Liver (tissue), 9 donors: ENCODE data around the gene TACO1. TPM values are rescaled to one million over a fixed set of nuclear protein-coding genes. Genes with fewer than 3 reads are reported as not detected.

Source experiments
- DNase-seq: peaks from one replicate; pipeline ENCODE4 v3.0.0-alpha.2; 2017; ENCODE audit warnings: low spot score
- H3K27ac ChIP-seq, 2 donors: one replicate each; pipeline ENCODE4 v1.7.0; 2013; ENCODE audit warnings: inconsistent platforms in 2 of 2, low read length in 2 of 2, control low read depth in 1 of 2, low read depth in 1 of 2, mild to moderate bottlenecking in 1 of 2
- H3K27me3 ChIP-seq, 4 donors: one replicate each; pipeline versions ENCODE4 v1.6.1 to v1.7.0; 2013; ENCODE audit warnings: low read length in 3 of 4, inconsistent platforms in 1 of 4, mild to moderate bottlenecking in 1 of 4, moderate library complexity in 1 of 4; ENCODE audit not compliant: control insufficient read depth in 4 of 4, insufficient read depth in 4 of 4
- H3K36me3 ChIP-seq, 4 donors: one replicate each; pipeline versions ENCODE4 v1.6.1 to v1.7.0; 2013; ENCODE audit warnings: low read length in 3 of 4, mild to moderate bottlenecking in 3 of 4, low read depth in 1 of 4, moderate library complexity in 1 of 4; ENCODE audit not compliant: control insufficient read depth in 4 of 4, insufficient read depth in 3 of 4
- H3K4me1 ChIP-seq, 4 donors: one replicate each; pipeline versions ENCODE4 v1.6.1 to v1.7.0; 2013; ENCODE audit warnings: low read length in 3 of 4, mild to moderate bottlenecking in 3 of 4, moderate library complexity in 1 of 4; ENCODE audit not compliant: control insufficient read depth in 4 of 4, insufficient read depth in 4 of 4
- H3K4me3 ChIP-seq, 3 donors: one replicate each; pipeline versions ENCODE4 v1.6.1 to v1.7.0; 2013; ENCODE audit warnings: low read length in 3 of 3, control low read depth in 1 of 3, low read depth in 1 of 3, mild to moderate bottlenecking in 1 of 3
- H3K9ac ChIP-seq, 2 donors: one replicate each; pipeline ENCODE4 v1.7.0; 2013; ENCODE audit warnings: low read length in 2 of 2, mild to moderate bottlenecking in 2 of 2, moderate library complexity in 2 of 2, control low read depth in 1 of 2, low read depth in 1 of 2
- H3K9me3 ChIP-seq, 4 donors: one replicate each; pipeline versions ENCODE4 v1.6.1 to v1.7.0; 2013; ENCODE audit warnings: low read length in 3 of 4; ENCODE audit not compliant: control insufficient read depth in 4 of 4
- CTCF ChIP-seq: fragments of 150-350 bp; IDR thresholded peaks from 2 replicates; pipeline ENCODE4 v1.5.1; 2017; ENCODE audit warnings: improper control_type of control experiment, low read depth, low read length; ENCODE audit not compliant: missing input control
- FOXA1 ChIP-seq: IDR thresholded peaks from 2 replicates; pipeline ENCODE4 v1.6.1; 2016; ENCODE audit warnings: antibody characterized with exemption
- GABPA ChIP-seq, 2 donors: IDR thresholded peaks in 1 of 2; conservative IDR thresholded peaks in 1 of 2; 2 replicates each; pipeline ENCODE4 v1.6.1; 2016; ENCODE audit warnings: antibody characterized with exemption in 2 of 2, mild to moderate bottlenecking in 1 of 2, moderate library complexity in 1 of 2
- HNF4A ChIP-seq, 2 donors: conservative IDR thresholded peaks; 2 replicates each; pipeline ENCODE4 v1.6.1; 2016; ENCODE audit warnings: antibody characterized with exemption in 2 of 2, mild to moderate bottlenecking in 2 of 2
- JUND ChIP-seq, 2 donors: IDR thresholded peaks; 2 replicates each; pipeline ENCODE4 v1.6.1; 2016; ENCODE audit warnings: antibody characterized with exemption in 2 of 2
- MAX ChIP-seq: IDR thresholded peaks from 2 replicates; pipeline ENCODE4 v1.6.1; 2016; ENCODE audit warnings: antibody characterized with exemption
- NR2F2 ChIP-seq: IDR thresholded peaks from 2 replicates; pipeline ENCODE4 v1.6.1; 2016; ENCODE audit warnings: antibody characterized with exemption
- RAD21 ChIP-seq, 2 donors: IDR thresholded peaks; 2 replicates each; pipeline ENCODE4 v1.6.1; 2016; ENCODE audit warnings: antibody characterized with exemption in 2 of 2, mild to moderate bottlenecking in 2 of 2
- REST ChIP-seq: IDR thresholded peaks from 2 replicates; pipeline ENCODE4 v1.6.1; 2016; ENCODE audit warnings: antibody characterized with exemption, mild to moderate bottlenecking
- RXRA ChIP-seq, 2 donors: IDR thresholded peaks; 2 replicates each; pipeline ENCODE4 v1.6.1; 2017 to 2018; ENCODE audit warnings: antibody characterized with exemption in 2 of 2, mild to moderate bottlenecking in 1 of 2
- SP1 ChIP-seq: IDR thresholded peaks from 2 replicates; pipeline ENCODE4 v1.6.1; 2018; ENCODE audit warnings: antibody characterized with exemption, mild to moderate bottlenecking
- TAF1 ChIP-seq: conservative IDR thresholded peaks from 2 replicates; pipeline ENCODE4 v1.6.1; 2016; ENCODE audit warnings: antibody characterized with exemption, mild to moderate bottlenecking
- YY1 ChIP-seq: IDR thresholded peaks from 2 replicates; pipeline ENCODE4 v1.6.1; 2016; ENCODE audit warnings: antibody characterized with exemption, mild to moderate bottlenecking
- WGBS: extraction: QIAGEN DNeasy Blood & Tissue Kit; methylation state at CpG from one replicate; pipeline ENCODE4 v1.1.7; 2013; 5-methylcytosine and 5-hydroxymethylcytosine counted together
- polyA plus RNA-seq, 2 donors: library from polyadenylated mRNA; stranded (reverse) in 1 of 2; unstranded in 1 of 2; fragments of 200-250 nt in 1 of 2; fragments of >200 nt in 1 of 2; fragmentation: Nextera tagmentation in 1 of 2; extraction: Ambion mirVana in 1 of 2; gene quantifications; one replicate each; pipeline versions ENCODE4 v1.2.1 to v1.2.3, GENCODE V29; 2013 to 2015
- total RNA-seq, 2 donors: library from RNA; depleted of rRNA; stranded (reverse); fragments of >200 nt; gene quantifications; one replicate each; pipeline ENCODE4 v1.2.3, GENCODE V29; 2014
- TF ChIP-seq, protein P1 (sequence below): IDR thresholded peaks from 2 replicates; pipeline ENCODE4 v1.6.1; 2016; ENCODE audit warnings: antibody characterized with exemption
- TF ChIP-seq, protein P2 (sequence below): IDR thresholded peaks from 2 replicates; pipeline ENCODE4 v1.6.1; 2016; ENCODE audit warnings: antibody characterized with exemption
- donor health status: healthy.
- donor health status: healthy.
- donor health status: healthy.
- donor health status: healthy.
- donor health status: healthy.

The TACO1 gene
- total and polyA plus RNA-seq, 4 donors: 14.3 to 55.8 (median 41.7) TPM

GRCh38 chr17:63646488-63646806, 45.8 kb downstream of the TACO1 start:
- H3K27ac ChIP-seq: no peak overlapping the region
- no peak overlapping the region for H3K4me3 ChIP-seq

GRCh38 chr17:63647065-63647725, 46.5 kb downstream of the TACO1 start:
- no peak overlapping the region for H3K27ac ChIP-seq
- H3K9me3 ChIP-seq: no peaks in the 10 kb centered on the region
- no peak overlapping the region for H3K4me3 ChIP-seq
- peaks cover 2 to 13% (median 9%) of the 10 kb centered on the region in 4 donors for H3K36me3 ChIP-seq
- WGBS: 90% methylated on average over 4 of the region's 4 CpGs
- no peak for DNase-seq
- H3K27me3 ChIP-seq: no peaks in the 10 kb centered on the region
- no peak overlapping the region for H3K9ac ChIP-seq
- H3K4me1 ChIP-seq: peaks cover 0 to 3% (median 1%) of the 10 kb centered on the region in 4 donors
- TF ChIP-seq FOXA1: no peak
- no peak for TF ChIP-seq MAX
- TF ChIP-seq, protein P1, sequence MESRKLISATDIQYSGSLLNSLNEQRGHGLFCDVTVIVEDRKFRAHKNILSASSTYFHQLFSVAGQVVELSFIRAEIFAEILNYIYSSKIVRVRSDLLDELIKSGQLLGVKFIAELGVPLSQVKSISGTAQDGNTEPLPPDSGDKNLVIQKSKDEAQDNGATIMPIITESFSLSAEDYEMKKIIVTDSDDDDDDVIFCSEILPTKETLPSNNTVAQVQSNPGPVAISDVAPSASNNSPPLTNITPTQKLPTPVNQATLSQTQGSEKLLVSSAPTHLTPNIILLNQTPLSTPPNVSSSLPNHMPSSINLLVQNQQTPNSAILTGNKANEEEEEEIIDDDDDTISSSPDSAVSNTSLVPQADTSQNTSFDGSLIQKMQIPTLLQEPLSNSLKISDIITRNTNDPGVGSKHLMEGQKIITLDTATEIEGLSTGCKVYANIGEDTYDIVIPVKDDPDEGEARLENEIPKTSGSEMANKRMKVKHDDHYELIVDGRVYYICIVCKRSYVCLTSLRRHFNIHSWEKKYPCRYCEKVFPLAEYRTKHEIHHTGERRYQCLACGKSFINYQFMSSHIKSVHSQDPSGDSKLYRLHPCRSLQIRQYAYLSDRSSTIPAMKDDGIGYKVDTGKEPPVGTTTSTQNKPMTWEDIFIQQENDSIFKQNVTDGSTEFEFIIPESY: no peak
- TF ChIP-seq YY1: no peak
- TF ChIP-seq TAF1: no peak
- TF ChIP-seq REST: no peak
- no peak for TF ChIP-seq NR2F2
- no peak for TF ChIP-seq RAD21 (IDR thresholded peaks at IDR 0.05)
- no peak for TF ChIP-seq CTCF
- TF ChIP-seq RXRA (IDR thresholded peaks at IDR 0.05): no peak
- TF ChIP-seq GABPA (IDR thresholded peaks at IDR 0.05 in 1 of 2, conservative IDR thresholded peaks at IDR 0.05 in 1 of 2): no peak
- no peak for TF ChIP-seq SP1

More at GRCh38 chr17:63646488-63646806, 45.8 kb downstream of the TACO1 start:
- TF ChIP-seq JUND (IDR thresholded peaks at IDR 0.05) (no peak), HNF4A (conservative IDR thresholded peaks at IDR 0.05) (no peak), CTCF (no peak), RAD21 (IDR thresholded peaks at IDR 0.05) (no peak), YY1 (no peak), TAF1 (no peak)
- TF ChIP-seq, protein P2, sequence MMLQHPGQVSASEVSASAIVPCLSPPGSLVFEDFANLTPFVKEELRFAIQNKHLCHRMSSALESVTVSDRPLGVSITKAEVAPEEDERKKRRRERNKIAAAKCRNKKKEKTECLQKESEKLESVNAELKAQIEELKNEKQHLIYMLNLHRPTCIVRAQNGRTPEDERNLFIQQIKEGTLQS: no peak
- TF ChIP-seq, protein P1: no peak
- Histone ChIP-seq H3K4me1 (peaks cover 0 to 3% (median 1%) of the 10 kb centered on the region in 4 donors), H3K36me3 (peaks cover 2 to 13% (median 9%) of the 10 kb centered on the region in 4 donors), H3K9me3 (no peaks in the 10 kb centered on the region), H3K27me3 (no peaks in the 10 kb centered on the region), H3K9ac (no peak overlapping the region)
- WGBS: 91% methylated on average over 1 of the region's 1 CpG
- no peak for DNase-seq
